ENCODE measurements around the gene CPHXL2.

The CPHXL2 gene

GRCh38 chr16:75648265-75649076 lies 28.3 kb downstream of the CPHXL2 start:
- no peak; the same call in 1 of the 2 replicates for TF ChIP-seq TAF1 (IDR thresholded peaks at IDR 0.05; ENCODE audit: low read depth)
- TF ChIP-seq MAX (IDR thresholded peaks at IDR 0.05) = no peak
- TF ChIP-seq YY1 (IDR thresholded peaks at IDR 0.05; ENCODE audit: low read depth) = peak; percentile 88
- TF ChIP-seq CREB1 (IDR thresholded peaks at IDR 0.05; ENCODE audit: low read depth) = no peak
- no peak; the same call in 1 of the 2 replicates for TF ChIP-seq TCF12 (IDR thresholded peaks at IDR 0.05; ENCODE audit: low read depth)
- no peak for TF ChIP-seq EP300 (IDR thresholded peaks at IDR 0.05; ENCODE audit: borderline replicate concordance)

GRCh38 chr16:75647492-75648264 lies 29.1 kb downstream of the CPHXL2 start, which contains the start of the genes KARS1 and TERF2IP:
TSS of gene KARS1 (minus strand) at chr16:75647665. CDS start at chr16:75647639, 26 bp downstream.
TSS of gene TERF2IP (plus strand) at chr16:75647773. CDS start at chr16:75647883, 110 bp downstream.
- TF ChIP-seq CREB1 (IDR thresholded peaks at IDR 0.05; ENCODE audit: low read depth) (peak; percentile 40; the same call in 1 of the 2 replicates), YY1 (IDR thresholded peaks at IDR 0.05; ENCODE audit: low read depth) (peak; percentile 94), ZBTB7A (IDR thresholded peaks at IDR 0.05; ENCODE audit: low read depth) (no peak; the same call in 1 of the 2 replicates), TCF12 (IDR thresholded peaks at IDR 0.05; ENCODE audit: low read depth) (no peak; the same call in 1 of the 2 replicates), EGR1 (IDR thresholded peaks at IDR 0.05) (peak; percentile 32; the same call in 1 of the 2 replicates), REST (IDR thresholded peaks at IDR 0.05; ENCODE audit: low read depth) (no peak), RAD21 (IDR thresholded peaks at IDR 0.05; ENCODE audit: low read depth) (no peak), TAF1 (IDR thresholded peaks at IDR 0.05; ENCODE audit: low read depth) (peak; percentile 95), MAX (IDR thresholded peaks at IDR 0.05) (peak; percentile 25; the same call in 1 of the 2 replicates), FOXM1 (IDR thresholded peaks at IDR 0.05; ENCODE audit: borderline replicate concordance, low read depth) (no peak)

GRCh38 chr16:75647112-75647491 lies 29.7 kb downstream of the CPHXL2 start:
- TF ChIP-seq CREB1 (IDR thresholded peaks at IDR 0.05; ENCODE audit: low read depth) (no peak), MAX (IDR thresholded peaks at IDR 0.05) (peak; percentile 70; the same call in 1 of the 2 replicates), NFIC (IDR thresholded peaks at IDR 0.05) (no peak), ZBTB7A (IDR thresholded peaks at IDR 0.05; ENCODE audit: low read depth) (no peak), RAD21 (IDR thresholded peaks at IDR 0.05; ENCODE audit: low read depth) (no peak), EGR1 (IDR thresholded peaks at IDR 0.05) (no peak), YY1 (IDR thresholded peaks at IDR 0.05; ENCODE audit: low read depth) (no peak), TAF1 (IDR thresholded peaks at IDR 0.05; ENCODE audit: low read depth) (no peak)

GRCh38 chr16:75644240-75645012 lies 32.4 kb downstream of the CPHXL2 start:
- no peak for TF ChIP-seq REST (IDR thresholded peaks at IDR 0.05; ENCODE audit: low read depth)

- TF ChIP-seq EGR1 (IDR thresholded peaks at IDR 0.05) (no peak), MAX (IDR thresholded peaks at IDR 0.05) (no peak), CREB1 (IDR thresholded peaks at IDR 0.05; ENCODE audit: low read depth) (no peak), YY1 (IDR thresholded peaks at IDR 0.05; ENCODE audit: low read depth) (no peak), FOXM1 (IDR thresholded peaks at IDR 0.05; ENCODE audit: borderline replicate concordance, low read depth) (no peak), TCF12 (IDR thresholded peaks at IDR 0.05; ENCODE audit: low read depth) (no peak), NFIC (IDR thresholded peaks at IDR 0.05) (no peak), ZBTB7A (IDR thresholded peaks at IDR 0.05; ENCODE audit: low read depth) (no peak), USF1 (IDR thresholded peaks at IDR 0.05) (no peak), EP300 (IDR thresholded peaks at IDR 0.05; ENCODE audit: borderline replicate concordance) (no peak)
These were observed 36.2 kb downstream of the CPHXL2 start for GRCh38 chr16:75640598-75640997.
